ENCODE data around the gene LHX4. TPM values are rescaled to one million over a fixed set of nuclear protein-coding genes. Genes with fewer than 3 reads are reported as not detected.
A peak's percentile ranks its signal among the peaks of the same experiment; 100 is the strongest.

LHX4 gene
- total and polyA plus RNA-seq, 2 of the 8 experiments (the other 6 are each of a cell fraction or from before 2014, with no cell fraction given) = 0.85 to 4.9 TPM

DNA sequence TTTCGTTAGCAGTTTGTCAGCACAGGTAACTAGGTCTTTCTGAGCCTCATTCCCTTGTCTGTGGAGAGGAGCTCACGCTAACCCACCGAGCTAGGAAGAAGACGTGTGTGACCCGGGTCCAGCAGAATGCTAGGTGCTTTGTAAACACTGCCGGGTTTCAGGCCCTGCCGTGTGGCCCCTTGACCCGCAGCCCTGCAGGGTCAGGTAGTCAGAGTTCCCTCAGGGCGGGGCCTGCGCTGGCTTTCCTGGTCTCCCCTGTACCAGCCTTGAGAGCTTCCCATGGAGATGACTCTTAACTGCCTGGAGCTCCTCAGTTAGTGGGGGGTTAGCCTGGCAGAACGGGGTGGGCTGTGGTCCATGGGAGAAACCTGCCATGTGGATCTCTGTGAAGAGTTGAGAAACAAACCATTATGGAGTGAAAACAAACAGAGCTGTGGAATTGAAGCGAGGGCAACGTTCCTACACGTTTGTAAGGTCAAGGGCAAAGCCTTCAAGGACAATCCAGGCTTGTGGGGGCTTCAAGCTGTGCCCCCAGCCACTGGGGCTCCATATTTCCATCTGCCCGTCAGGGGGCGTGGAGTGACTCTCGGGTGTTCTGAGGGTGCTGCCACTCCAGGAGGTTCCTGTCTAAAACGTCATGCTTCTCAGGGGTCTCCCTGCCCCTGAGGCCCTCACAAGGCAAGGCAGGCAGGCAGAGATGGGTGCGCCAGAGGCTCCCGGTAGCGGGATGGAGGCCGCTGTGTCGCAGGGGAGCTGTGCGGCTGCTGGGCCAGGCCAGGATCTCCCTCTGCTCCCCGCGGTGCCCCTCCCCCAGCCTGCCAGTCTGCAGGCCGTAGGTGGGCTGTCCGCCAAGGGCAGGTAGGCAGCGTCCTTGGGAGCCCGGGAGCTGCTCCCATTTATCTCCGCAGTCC lies 23.8 kb downstream of the LHX4 start:
- peak overlapping the region; percentile 53; the same call in 1 of the 2 replicates for H2BK15ac ChIP-seq (ENCODE audit: low read length)
- 0 out of 2 replicates have a peak overlapping the region, but pooled peaks have one; percentile 72 for H2BK20ac ChIP-seq (ENCODE audit: low read length)
- no peak overlapping the region for H3K4ac ChIP-seq (replicated peaks; ENCODE audit: insufficient read length, low read depth, low read length)
- H2BK120ac ChIP-seq (replicated peaks; ENCODE audit: low read depth, low read length) = no peak overlapping the region
- WGBS, 2 experiments (ENCODE audit: extremely low coverage in 1 of 2, insufficient coverage in 1 of 2, insufficient read length in 1 of 2, insufficient replicate concordance in 2 of 2, low coverage in 1 of 2, low lambda C conversion rate in 2 of 2, missing lambda C conversion rate in 1 of 2) = 92% methylated on average over 23 of the region's 31 CpGs; no CpG with 5 or more reads in 1 of the 2 experiments
- H2AFZ ChIP-seq (ENCODE audit: low read length) = no peak overlapping the region
- no peak overlapping the region for H3K56ac ChIP-seq (replicated peaks; ENCODE audit: insufficient read length, low read depth, low read length)
- no peak overlapping the region for H3K4me2 ChIP-seq (ENCODE audit: insufficient read depth in 1 of 2, low read depth in 2 of 2, low read length in 2 of 2)
- no peak overlapping the region for H2AK5ac ChIP-seq (ENCODE audit: low read depth, low read length)
- no peak overlapping the region for H4K8ac ChIP-seq (ENCODE audit: extremely low read depth, insufficient read depth, low read length)
- ChIA-PET POLR2A (ENCODE audit: partially characterized antibody) (interaction anchor here (0.5 to 4.0 kb wide), 5 partner anchors 9 to 95 kb away, joined by 3 to 17 read pairs (median 4); no protein-coding TSS in a partner anchor), CTCF (ENCODE audit: partially characterized antibody) (interaction anchor here (0.7 to 17.1 kb wide), 54 partner anchors 7 to 248 kb away, joined by 3 to 244 read pairs (median 7); partner anchors contain the start of genes ACBD6 and LHX4)
- no peaks in the 10 kb centered on the region for H3K79me1 ChIP-seq (ENCODE audit: low read depth, low read length)
- H3K27me3 ChIP-seq (replicated peaks in 1 of 4; ENCODE audit: control insufficient read depth in 3 of 4, extremely low read depth in 1 of 4, insufficient read depth in 3 of 4, low read length in 3 of 4) = no peaks in the 10 kb centered on the region; a peak in 1 of 7 replicates
- H3K23me2 ChIP-seq (ENCODE audit: low read depth, low read length) = peaks cover 3% of the 10 kb centered on the region; the same call in 1 of the 2 replicates
- no peak overlapping the region for H4K5ac ChIP-seq (ENCODE audit: insufficient read length, low read depth, low read length)
- no peak overlapping the region for H3K4me3 ChIP-seq (ENCODE audit: extremely low read depth in 1 of 4, insufficient read depth in 2 of 4, low read depth in 3 of 4, low read length in 4 of 4)
- H3K4me1 ChIP-seq (replicated peaks in 1 of 4; ENCODE audit: control insufficient read depth in 3 of 4, insufficient read depth in 4 of 4, low read length in 3 of 4) = peaks cover 0 to 19% (median 12%) of the 10 kb centered on the region in 4 experiments; a peak in 6 of 7 replicates
- H3K27ac ChIP-seq (ENCODE audit: low read depth, low read length) = no peak overlapping the region
- no peaks in the 10 kb centered on the region for H3K79me2 ChIP-seq (ENCODE audit: control insufficient read depth in 1 of 2, insufficient read depth in 2 of 2, low read length in 2 of 2)
- H3K9me3 ChIP-seq (ENCODE audit: insufficient read depth in 2 of 2, low read depth in 1 of 2, low read length in 1 of 2) = no peaks in the 10 kb centered on the region
- H4K91ac ChIP-seq (replicated peaks; ENCODE audit: insufficient read length, low read length) = no peak overlapping the region
- TF ChIP-seq GABPA (IDR thresholded peaks at IDR 0.05; ENCODE audit: borderline replicate concordance, insufficient read depth, low read length) = no peak
- no peak for TF ChIP-seq TAF7 (optimal IDR thresholded peaks at IDR 0.05; ENCODE audit: borderline replicate concordance, low read depth, low read length)
- TF ChIP-seq, protein P1, sequence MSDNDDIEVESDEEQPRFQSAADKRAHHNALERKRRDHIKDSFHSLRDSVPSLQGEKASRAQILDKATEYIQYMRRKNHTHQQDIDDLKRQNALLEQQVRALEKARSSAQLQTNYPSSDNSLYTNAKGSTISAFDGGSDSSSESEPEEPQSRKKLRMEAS (IDR thresholded peaks at IDR 0.05) = no peak
- TF ChIP-seq SIN3A (conservative IDR thresholded peaks at IDR 0.05 in 1 of 2, IDR thresholded peaks at IDR 0.05 in 1 of 2; ENCODE audit: low read depth in 1 of 2, low read length in 2 of 2) = no peak
- no peak for TF ChIP-seq PHF8 (conservative IDR thresholded peaks at IDR 0.05; ENCODE audit: low read depth, low read length)
- no peak for TF ChIP-seq SIX5 (IDR thresholded peaks at IDR 0.05; ENCODE audit: low read depth, low read length)
- no peak for TF ChIP-seq CBX5 (IDR thresholded peaks at IDR 0.05; ENCODE audit: low read depth, low read length)
- no peak for TF ChIP-seq GTF2F1 (IDR thresholded peaks at IDR 0.05; ENCODE audit: borderline replicate concordance, low read depth, low read length)
- TF ChIP-seq JUND (IDR thresholded peaks at IDR 0.05; ENCODE audit: low read length) = no peak
- DNase-seq (ENCODE audit: low read depth in 1 of 2, low spot score in 2 of 2) (no peak), FAIRE-seq (no peak)
- H4K20me1 ChIP-seq (replicated peaks in 1 of 2; ENCODE audit: control insufficient read depth in 1 of 2, insufficient read depth in 2 of 2, low read length in 2 of 2) = peaks cover 0 to 2% of the 10 kb centered on the region in 2 experiments
- H3K18ac ChIP-seq (ENCODE audit: extremely low read depth, low read length) = peak overlapping the region; percentile 73; the same call in 1 of the 2 replicates
- H3K23ac ChIP-seq (ENCODE audit: insufficient read length) = no peak overlapping the region
- H2BK12ac ChIP-seq (ENCODE audit: low read depth, low read length) = peak overlapping the region; percentile 4; the same call in 1 of the 2 replicates
- no peak overlapping the region for H3K9ac ChIP-seq (replicated peaks in 1 of 4; ENCODE audit: extremely low read depth in 1 of 4, low read depth in 3 of 4, low read length in 3 of 4)
- no peak overlapping the region for H3K14ac ChIP-seq (ENCODE audit: insufficient read length)
- H2BK5ac ChIP-seq (ENCODE audit: low read depth, low read length) = no peak overlapping the region
- H3K36me3 ChIP-seq (ENCODE audit: control insufficient read depth in 2 of 4, insufficient read depth in 4 of 4, low read length in 3 of 4) = no peaks in the 10 kb centered on the region

Measured in H1 (cell line).